ENCODE measurements around the gene INIP. TPM values are rescaled to one million over a fixed set of nuclear protein-coding genes. Genes with fewer than 3 reads are reported as not detected.

The INIP gene
- polyA plus RNA-seq, 1 donor from 2014 or later, result 64.7 TPM

- Histone ChIP-seq H2AFZ (ENCODE audit: low read depth, low read length) (no peak overlapping the region), H3K27ac (ENCODE audit: low read length) (no peak overlapping the region), H3K9me3 (ENCODE audit: low read length) (no peaks in the 10 kb centered on the region), H3K36me3 (ENCODE audit: insufficient read depth, low read length) (no peaks in the 10 kb centered on the region), H3K4me2 (ENCODE audit: low read length) (no peak overlapping the region), H4K20me1 (ENCODE audit: insufficient read depth) (no peaks in the 10 kb centered on the region), H3K4me3 (ENCODE audit: low read length) (no peak overlapping the region), H3F3A (ENCODE audit: insufficient read depth, low read length, poor library complexity, severe bottlenecking) (no peaks in the 10 kb centered on the region), H3K9ac (ENCODE audit: low read length) (no peak overlapping the region), H3K27me3 (ENCODE audit: insufficient read depth, low read depth, low read length) (no peaks in the 10 kb centered on the region), H3K9me2 (ENCODE audit: insufficient read depth, low read length) (no peaks in the 10 kb centered on the region), H3K79me2 (replicated peaks; ENCODE audit: insufficient read depth, low read length) (no peaks in the 10 kb centered on the region)
- TF ChIP-seq SMC3 (conservative IDR thresholded peaks at IDR 0.05; ENCODE audit: poor library complexity) (no peak), EZH2 (IDR thresholded peaks at IDR 0.05; ENCODE audit: borderline replicate concordance, insufficient read depth, low read length, poor library complexity, severe bottlenecking) (no peak), POLR2AphosphoS5 (IDR thresholded peaks at IDR 0.05) (no peak), REST (IDR thresholded peaks at IDR 0.05; ENCODE audit: borderline replicate concordance) (no peak), TAF1 (IDR thresholded peaks at IDR 0.05; ENCODE audit: low read depth) (no peak), CTCF (IDR thresholded peaks at IDR 0.05; ENCODE audit: poor library complexity, severe bottlenecking) (no peak), EP300 (conservative IDR thresholded peaks at IDR 0.05; ENCODE audit: poor library complexity, severe bottlenecking) (no peak), RAD21 (conservative IDR thresholded peaks at IDR 0.05) (no peak), MXI1 (conservative IDR thresholded peaks at IDR 0.05; ENCODE audit: poor library complexity, severe bottlenecking) (no peak)
These were observed 23.0 kb downstream of the INIP start for GRCh38 chr9:112694706-112695555.

- TF ChIP-seq TAF1 (IDR thresholded peaks at IDR 0.05; ENCODE audit: low read depth) (no peak), EZH2 (IDR thresholded peaks at IDR 0.05; ENCODE audit: borderline replicate concordance, insufficient read depth, low read length, poor library complexity, severe bottlenecking) (no peak)
- Histone ChIP-seq H3F3A (ENCODE audit: insufficient read depth, low read length, poor library complexity, severe bottlenecking) (no peaks in the 10 kb centered on the region), H3K4me3 (ENCODE audit: low read length) (no peak overlapping the region), H3K9me2 (ENCODE audit: insufficient read depth, low read length) (no peaks in the 10 kb centered on the region), H3K9ac (ENCODE audit: low read length) (no peak overlapping the region), H3K27me3 (ENCODE audit: insufficient read depth, low read depth, low read length) (no peaks in the 10 kb centered on the region), H3K9me3 (ENCODE audit: low read length) (no peaks in the 10 kb centered on the region), H3K36me3 (ENCODE audit: insufficient read depth, low read length) (no peaks in the 10 kb centered on the region), H3K27ac (ENCODE audit: low read length) (no peak overlapping the region), H4K20me1 (ENCODE audit: insufficient read depth) (no peaks in the 10 kb centered on the region), H3K4me2 (ENCODE audit: low read length) (no peak overlapping the region), H3K79me2 (replicated peaks; ENCODE audit: insufficient read depth, low read length) (no peaks in the 10 kb centered on the region), H2AFZ (ENCODE audit: low read depth, low read length) (no peak overlapping the region)
These were observed 28.7 kb downstream of the INIP start for GRCh38 chr9:112689161-112689740.
